ENCODE results near the gene GALNT7.

The GALNT7 gene

GRCh38 chr4:173245952-173246351 is 77.3 kb downstream of the GALNT7 start:
- no peak for DNase-seq
- Histone ChIP-seq H3K36me3 (ENCODE audit: control insufficient read depth in 4 of 4, insufficient read depth in 4 of 4, low read length in 3 of 4) (peaks cover 0 to 21% (median 5%) of the 10 kb centered on the region in 4 experiments), H3K27me3 (replicated peaks in 2 of 5; ENCODE audit: control insufficient read depth in 4 of 5, insufficient read depth in 5 of 5, low read length in 4 of 5) (no peaks in the 10 kb centered on the region), H3K27ac (ENCODE audit: insufficient read depth in 1 of 2, low read depth in 1 of 2, low read length in 2 of 2, poor library complexity in 1 of 2, severe bottlenecking in 2 of 2) (no peak overlapping the region), H3K4me1 (ENCODE audit: control extremely low read depth in 1 of 4, control insufficient read depth in 4 of 4, insufficient read depth in 4 of 4, low read length in 3 of 4) (peaks cover 0 to 20% (median 4%) of the 10 kb centered on the region in 4 experiments), H3K9me3 (ENCODE audit: control extremely low read depth in 1 of 5, control insufficient read depth in 4 of 5, insufficient read depth in 2 of 5, low read depth in 1 of 5, low read length in 4 of 5) (no peaks in the 10 kb centered on the region), H3K4me3 (ENCODE audit: control insufficient read depth in 1 of 7, extremely low read depth in 1 of 7, insufficient read depth in 4 of 7, low read depth in 2 of 7, low read length in 6 of 7) (no peak overlapping the region)
- ChIA-PET POLR2A (no interaction called here), CTCF (interaction anchor here (0.9 to 1.9 kb wide), 4 partner anchors 12 to 232 kb away, joined by 3 to 10 read pairs (median 6); no protein-coding TSS in a partner anchor)

GRCh38 chr4:173246719-173247118 is 78.1 kb downstream of the GALNT7 start:
- CTCF ChIA-PET, result interaction anchor here (1.2 to 1.8 kb wide), 4 partner anchors 8 to 233 kb away, joined by 4 to 10 read pairs (median 5); no protein-coding TSS in a partner anchor
- DNase-seq, result peak in 2 of 3 donors; percentile 30 to 42
- Histone ChIP-seq H3K4me3 (ENCODE audit: control insufficient read depth in 1 of 7, extremely low read depth in 1 of 7, insufficient read depth in 4 of 7, low read depth in 2 of 7, low read length in 6 of 7) (no peak overlapping the region), H3K27ac (ENCODE audit: insufficient read depth in 1 of 2, low read depth in 1 of 2, low read length in 2 of 2, poor library complexity in 1 of 2, severe bottlenecking in 2 of 2) (no peak overlapping the region), H3K9me3 (ENCODE audit: control extremely low read depth in 1 of 5, control insufficient read depth in 4 of 5, insufficient read depth in 2 of 5, low read depth in 1 of 5, low read length in 4 of 5) (no peaks in the 10 kb centered on the region), H3K36me3 (ENCODE audit: control insufficient read depth in 4 of 4, insufficient read depth in 4 of 4, low read length in 3 of 4) (peaks cover 2 to 21% (median 5%) of the 10 kb centered on the region in 4 experiments), H3K27me3 (replicated peaks in 2 of 5; ENCODE audit: control insufficient read depth in 4 of 5, insufficient read depth in 5 of 5, low read length in 4 of 5) (no peaks in the 10 kb centered on the region), H3K4me1 (ENCODE audit: control extremely low read depth in 1 of 4, control insufficient read depth in 4 of 4, insufficient read depth in 4 of 4, low read length in 3 of 4) (peaks cover 0 to 20% (median 6%) of the 10 kb centered on the region in 4 experiments)
- WGBS (ENCODE audit: insufficient coverage), result 80% methylated on average over 1 of the region's 3 CpGs
- POLR2A ChIA-PET, result no interaction called here

- Histone ChIP-seq H3K27me3 (replicated peaks in 2 of 5; ENCODE audit: control insufficient read depth in 4 of 5, insufficient read depth in 5 of 5, low read length in 4 of 5) (no peaks in the 10 kb centered on the region), H3K4me1 (ENCODE audit: control extremely low read depth in 1 of 4, control insufficient read depth in 4 of 4, insufficient read depth in 4 of 4, low read length in 3 of 4) (peaks cover 0 to 24% (median 11%) of the 10 kb centered on the region in 4 experiments), H3K36me3 (ENCODE audit: control insufficient read depth in 4 of 4, insufficient read depth in 4 of 4, low read length in 3 of 4) (peaks cover 2 to 21% (median 5%) of the 10 kb centered on the region in 4 experiments), H3K4me3 (ENCODE audit: control insufficient read depth in 1 of 7, extremely low read depth in 1 of 7, insufficient read depth in 4 of 7, low read depth in 2 of 7, low read length in 6 of 7) (no peak overlapping the region), H3K9me3 (ENCODE audit: control extremely low read depth in 1 of 5, control insufficient read depth in 4 of 5, insufficient read depth in 2 of 5, low read depth in 1 of 5, low read length in 4 of 5) (no peaks in the 10 kb centered on the region), H3K27ac (ENCODE audit: insufficient read depth in 1 of 2, low read depth in 1 of 2, low read length in 2 of 2, poor library complexity in 1 of 2, severe bottlenecking in 2 of 2) (no peak overlapping the region)
- ChIA-PET CTCF (interaction anchor here (1.2 to 1.8 kb wide), 4 partner anchors 9 to 234 kb away, joined by 4 to 10 read pairs (median 5); no protein-coding TSS in a partner anchor), POLR2A (interaction anchor here (0.6 kb wide), 2 partner anchors 14 to 62 kb away, joined by 3 to 6 read pairs; no protein-coding TSS in a partner anchor)
- 10% methylated on average over 5 of the region's 5 CpGs for WGBS (ENCODE audit: insufficient coverage)
- peak in 2 of 3 donors; percentile 41 to 63 for DNase-seq
Observed at GRCh38 chr4:173247321-173247720, 78.7 kb downstream of the GALNT7 start.

- H3K36me3 ChIP-seq (ENCODE audit: control insufficient read depth in 4 of 4, insufficient read depth in 4 of 4, low read length in 3 of 4), result peaks cover 2 to 29% (median 5%) of the 10 kb centered on the region in 4 experiments
- peaks cover 0 to 21% (median 11%) of the 10 kb centered on the region in 4 experiments for H3K4me1 ChIP-seq (ENCODE audit: control extremely low read depth in 1 of 4, control insufficient read depth in 4 of 4, insufficient read depth in 4 of 4, low read length in 3 of 4)
- H3K9me3 ChIP-seq (ENCODE audit: control extremely low read depth in 1 of 5, control insufficient read depth in 4 of 5, insufficient read depth in 2 of 5, low read depth in 1 of 5, low read length in 4 of 5), result no peaks in the 10 kb centered on the region
- ChIA-PET CTCF (interaction anchor here (1.0 to 1.9 kb wide), 3 partner anchors 9 to 235 kb away, joined by 3 to 8 read pairs (median 6); no protein-coding TSS in a partner anchor), POLR2A (no interaction called here)
- DNase-seq, result no peak
- H3K4me3 ChIP-seq (ENCODE audit: control insufficient read depth in 1 of 7, extremely low read depth in 1 of 7, insufficient read depth in 4 of 7, low read depth in 2 of 7, low read length in 6 of 7), result no peak overlapping the region
- no peak overlapping the region for H3K27ac ChIP-seq (ENCODE audit: insufficient read depth in 1 of 2, low read depth in 1 of 2, low read length in 2 of 2, poor library complexity in 1 of 2, severe bottlenecking in 2 of 2)
- H3K27me3 ChIP-seq (replicated peaks in 2 of 5; ENCODE audit: control insufficient read depth in 4 of 5, insufficient read depth in 5 of 5, low read length in 4 of 5), result no peaks in the 10 kb centered on the region
Observed at GRCh38 chr4:173248690-173249089, 80.1 kb downstream of the GALNT7 start.

GRCh38 chr4:173252024-173252935 is 83.7 kb downstream of the GALNT7 start:
- ChIA-PET POLR2A (no interaction called here), CTCF (interaction anchor here (0.7 to 7.1 kb wide), 9 partner anchors 10 to 240 kb away, joined by 3 to 121 read pairs (median 5); no protein-coding TSS in a partner anchor)
- 82% methylated on average over 4 of the region's 6 CpGs for WGBS (ENCODE audit: insufficient coverage)
- Histone ChIP-seq H3K36me3 (ENCODE audit: control insufficient read depth in 4 of 4, insufficient read depth in 4 of 4, low read length in 3 of 4) (peaks cover 2 to 33% (median 5%) of the 10 kb centered on the region in 4 experiments), H3K4me1 (ENCODE audit: control extremely low read depth in 1 of 4, control insufficient read depth in 4 of 4, insufficient read depth in 4 of 4, low read length in 3 of 4) (peaks cover 10 to 23% (median 17%) of the 10 kb centered on the region in 4 experiments), H3K4me3 (ENCODE audit: control insufficient read depth in 1 of 7, extremely low read depth in 1 of 7, insufficient read depth in 4 of 7, low read depth in 2 of 7, low read length in 6 of 7) (no peak overlapping the region), H3K27me3 (replicated peaks in 2 of 5; ENCODE audit: control insufficient read depth in 4 of 5, insufficient read depth in 5 of 5, low read length in 4 of 5) (no peaks in the 10 kb centered on the region), H3K9me3 (ENCODE audit: control extremely low read depth in 1 of 5, control insufficient read depth in 4 of 5, insufficient read depth in 2 of 5, low read depth in 1 of 5, low read length in 4 of 5) (no peaks in the 10 kb centered on the region), H3K27ac (ENCODE audit: insufficient read depth in 1 of 2, low read depth in 1 of 2, low read length in 2 of 2, poor library complexity in 1 of 2, severe bottlenecking in 2 of 2) (peak overlapping the region in 1 of 2 experiments; percentile 12)
- peak; percentile 43 to 96 (median 94) for DNase-seq

- CTCF ChIA-PET, result interaction anchor here (0.6 to 7.1 kb wide), 9 partner anchors 11 to 241 kb away, joined by 3 to 121 read pairs (median 5); no protein-coding TSS in a partner anchor
- H3K4me1 ChIP-seq (ENCODE audit: control extremely low read depth in 1 of 4, control insufficient read depth in 4 of 4, insufficient read depth in 4 of 4, low read length in 3 of 4), result peaks cover 10 to 23% (median 17%) of the 10 kb centered on the region in 4 experiments
- H3K27ac ChIP-seq (ENCODE audit: insufficient read depth in 1 of 2, low read depth in 1 of 2, low read length in 2 of 2, poor library complexity in 1 of 2, severe bottlenecking in 2 of 2), result no peak overlapping the region
- no peak for DNase-seq
- POLR2A ChIA-PET, result no interaction called here
- H3K27me3 ChIP-seq (replicated peaks in 2 of 5; ENCODE audit: control insufficient read depth in 4 of 5, insufficient read depth in 5 of 5, low read length in 4 of 5), result no peaks in the 10 kb centered on the region
- no peaks in the 10 kb centered on the region for H3K9me3 ChIP-seq (ENCODE audit: control extremely low read depth in 1 of 5, control insufficient read depth in 4 of 5, insufficient read depth in 2 of 5, low read depth in 1 of 5, low read length in 4 of 5)
- WGBS (ENCODE audit: insufficient coverage), result no CpG with 5 or more reads among the region's 2 CpGs
- H3K4me3 ChIP-seq (ENCODE audit: control insufficient read depth in 1 of 7, extremely low read depth in 1 of 7, insufficient read depth in 4 of 7, low read depth in 2 of 7, low read length in 6 of 7), result no peak overlapping the region
- H3K36me3 ChIP-seq (ENCODE audit: control insufficient read depth in 4 of 4, insufficient read depth in 4 of 4, low read length in 3 of 4), result peaks cover 3 to 26% (median 6%) of the 10 kb centered on the region in 4 experiments
Observed at GRCh38 chr4:173253561-173253960, 85.0 kb downstream of the GALNT7 start.

- POLR2A ChIA-PET, result no interaction called here
- Histone ChIP-seq H3K4me1 (ENCODE audit: control extremely low read depth in 1 of 4, control insufficient read depth in 4 of 4, insufficient read depth in 4 of 4, low read length in 3 of 4) (peaks cover 10 to 23% (median 17%) of the 10 kb centered on the region in 4 experiments), H3K27ac (ENCODE audit: insufficient read depth in 1 of 2, low read depth in 1 of 2, low read length in 2 of 2, poor library complexity in 1 of 2, severe bottlenecking in 2 of 2) (no peak overlapping the region), H3K27me3 (replicated peaks in 2 of 5; ENCODE audit: control insufficient read depth in 4 of 5, insufficient read depth in 5 of 5, low read length in 4 of 5) (no peaks in the 10 kb centered on the region), H3K9me3 (ENCODE audit: control extremely low read depth in 1 of 5, control insufficient read depth in 4 of 5, insufficient read depth in 2 of 5, low read depth in 1 of 5, low read length in 4 of 5) (no peaks in the 10 kb centered on the region), H3K36me3 (ENCODE audit: control insufficient read depth in 4 of 4, insufficient read depth in 4 of 4, low read length in 3 of 4) (peaks cover 3 to 20% (median 7%) of the 10 kb centered on the region in 4 experiments), H3K4me3 (ENCODE audit: control insufficient read depth in 1 of 7, extremely low read depth in 1 of 7, insufficient read depth in 4 of 7, low read depth in 2 of 7, low read length in 6 of 7) (no peak overlapping the region)
- CTCF ChIA-PET, result interaction anchor here (1.0 to 7.1 kb wide), 8 partner anchors 11 to 242 kb away, joined by 3 to 121 read pairs (median 4); no protein-coding TSS in a partner anchor
- DNase-seq, result no peak
Observed at GRCh38 chr4:173254646-173255045, 86.0 kb downstream of the GALNT7 start.
